Panc1 (cell line): Measurements from ENCODE around the gene CTNND2. TPM values are rescaled to one million over a fixed set of nuclear protein-coding genes. Genes with fewer than 3 reads are reported as not detected.
A peak's percentile ranks its signal among the peaks of the same experiment; 100 is the strongest.

Experiments used
- ATAC-seq: fragments of 200-7000 bp; cut with Tn5 transposase; 2 replicates; pipeline ENCODE4 v1.9.1; 2020; ENCODE audit warnings: mild to moderate bottlenecking, moderate library complexity
- BruUV-seq: library from RNA; stranded (reverse); fragments of 400-500 nt; replicated peaks from 2 replicates; lab custom pipeline; 2021; lab: Mats Ljungman, UMichigan
- CTCF ChIA-PET: fragments of 300-600 bp; sonication (Branson Sonifier 250); formaldehyde crosslinking; loops from one replicate; lab custom pipeline; 2022; ENCODE audit warnings: antibody characterized with exemption; lab: Charles Lee
- POLR2A ChIA-PET: fragments of 300-600 bp; sonication (Branson Sonifier 250); formaldehyde crosslinking; loops from one replicate; lab custom pipeline; 2022; ENCODE audit warnings: antibody characterized with exemption; lab: Charles Lee
- DNase-seq: peaks from one replicate; pipeline ENCODE4 v3.0.0-alpha.2; 2010; ENCODE audit warnings: low read depth, low spot score
- H3K27ac ChIP-seq: 2 replicates; pipeline ENCODE4 v1.5.1; 2011; ENCODE audit warnings: mild to moderate bottlenecking, low read length, inconsistent platforms
- H3K27me3 ChIP-seq: fragments of 200-500 bp; sonication (Bioruptor generic); 2 replicates; pipeline ENCODE4 v1.6.0; 2014; ENCODE audit warnings: low read length, inconsistent platforms; ENCODE audit not compliant: control insufficient read depth, insufficient read depth
- H3K36me3 ChIP-seq: fragments of 200-500 bp; sonication (Bioruptor generic); 2 replicates; pipeline ENCODE4 v1.5.1; 2014; ENCODE audit warnings: inconsistent platforms, mild to moderate bottlenecking, low read length, moderate library complexity; ENCODE audit not compliant: control insufficient read depth, insufficient read depth
- H3K4me1 ChIP-seq: 2 replicates; pipeline ENCODE4 v1.5.1; 2011; ENCODE audit warnings: inconsistent platforms, mild to moderate bottlenecking, low read length, moderate library complexity; ENCODE audit not compliant: control insufficient read depth, insufficient read depth
- H3K4me3 ChIP-seq, 2 experiments: 2 replicates each; pipeline ENCODE4 v1.5.1; 2011 to 2012; ENCODE audit warnings: low read depth in 2 of 2, low read length in 2 of 2, mild to moderate bottlenecking in 2 of 2, inconsistent platforms in 1 of 2, moderate library complexity in 1 of 2
- H3K9me3 ChIP-seq: fragments of 200-500 bp; sonication (Bioruptor generic); 2 replicates; pipeline ENCODE4 v1.5.1; 2014; ENCODE audit warnings: low read depth, mild to moderate bottlenecking, inconsistent platforms, low read length, moderate library complexity; ENCODE audit not compliant: control insufficient read depth, insufficient read depth
- CTCF ChIP-seq: fragments of 450-650 bp; IDR thresholded peaks from 2 replicates; pipeline ENCODE4 v1.5.1; 2017; ENCODE audit warnings: mild to moderate bottlenecking
- POLR2AphosphoS5 ChIP-seq: IDR thresholded peaks from 2 replicates; pipeline ENCODE4 v1.6.1; 2012; ENCODE audit warnings: mild to moderate bottlenecking, low read depth, low read length, moderate library complexity
- SIN3A ChIP-seq: IDR thresholded peaks from 2 replicates; pipeline ENCODE4 v1.6.1; 2012; ENCODE audit warnings: low read depth, mild to moderate bottlenecking, low read length, moderate library complexity, borderline replicate concordance; ENCODE audit not compliant: insufficient read depth
- TCF7L2 ChIP-seq: IDR thresholded peaks from 2 replicates; pipeline ENCODE4 v1.6.1; 2011; ENCODE audit warnings: mild to moderate bottlenecking, low read depth, low read length, inconsistent platforms
- in situ Hi-C: cut with HindIII; loops from 2 replicates; pipeline ENCODE4 v1.10.0; 2016; ENCODE audit warnings: low sequenced_read_pairs, low pct_unique_long_range_greater_than_20kb
- intact Hi-C: fragments of 100-400 bp; cut with micrococcal nuclease; formaldehyde crosslinking; loops from one replicate; pipeline ENCODE4 v1.10.0; 2022; ENCODE audit not compliant: unreplicated experiment
- total RNA-seq: library from RNA; stranded (reverse); gene quantifications from one replicate; pipeline ENCODE4 v1.2.1, GENCODE V29; 2021; ENCODE audit not compliant: unreplicated experiment
- TF ChIP-seq, protein P1 (sequence below), 2 experiments: IDR thresholded peaks; 2 replicates each; pipeline ENCODE4 v1.6.1; 2011 to 2012; ENCODE audit warnings: low read depth in 2 of 2, control low read depth in 1 of 2, low read length in 1 of 2, mild to moderate bottlenecking in 1 of 2, moderate library complexity in 1 of 2; ENCODE audit not compliant: insufficient read depth in 1 of 2

Gene CTNND2
- total RNA-seq, 1 experiment from 2014 or later = 1.0 TPM

- H3K27ac ChIP-seq = no peak overlapping the region
Observed at GRCh38 chr5:11494340-11494739, 409.9 kb downstream of the CTNND2 start.

GRCh38 chr5:11491404-11492075 is 412.7 kb downstream of the CTNND2 start:
- no peak overlapping the region for H3K4me3 ChIP-seq
- TF ChIP-seq, protein P1, sequence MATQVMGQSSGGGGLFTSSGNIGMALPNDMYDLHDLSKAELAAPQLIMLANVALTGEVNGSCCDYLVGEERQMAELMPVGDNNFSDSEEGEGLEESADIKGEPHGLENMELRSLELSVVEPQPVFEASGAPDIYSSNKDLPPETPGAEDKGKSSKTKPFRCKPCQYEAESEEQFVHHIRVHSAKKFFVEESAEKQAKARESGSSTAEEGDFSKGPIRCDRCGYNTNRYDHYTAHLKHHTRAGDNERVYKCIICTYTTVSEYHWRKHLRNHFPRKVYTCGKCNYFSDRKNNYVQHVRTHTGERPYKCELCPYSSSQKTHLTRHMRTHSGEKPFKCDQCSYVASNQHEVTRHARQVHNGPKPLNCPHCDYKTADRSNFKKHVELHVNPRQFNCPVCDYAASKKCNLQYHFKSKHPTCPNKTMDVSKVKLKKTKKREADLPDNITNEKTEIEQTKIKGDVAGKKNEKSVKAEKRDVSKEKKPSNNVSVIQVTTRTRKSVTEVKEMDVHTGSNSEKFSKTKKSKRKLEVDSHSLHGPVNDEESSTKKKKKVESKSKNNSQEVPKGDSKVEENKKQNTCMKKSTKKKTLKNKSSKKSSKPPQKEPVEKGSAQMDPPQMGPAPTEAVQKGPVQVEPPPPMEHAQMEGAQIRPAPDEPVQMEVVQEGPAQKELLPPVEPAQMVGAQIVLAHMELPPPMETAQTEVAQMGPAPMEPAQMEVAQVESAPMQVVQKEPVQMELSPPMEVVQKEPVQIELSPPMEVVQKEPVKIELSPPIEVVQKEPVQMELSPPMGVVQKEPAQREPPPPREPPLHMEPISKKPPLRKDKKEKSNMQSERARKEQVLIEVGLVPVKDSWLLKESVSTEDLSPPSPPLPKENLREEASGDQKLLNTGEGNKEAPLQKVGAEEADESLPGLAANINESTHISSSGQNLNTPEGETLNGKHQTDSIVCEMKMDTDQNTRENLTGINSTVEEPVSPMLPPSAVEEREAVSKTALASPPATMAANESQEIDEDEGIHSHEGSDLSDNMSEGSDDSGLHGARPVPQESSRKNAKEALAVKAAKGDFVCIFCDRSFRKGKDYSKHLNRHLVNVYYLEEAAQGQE (IDR thresholded peaks at IDR 0.05; ENCODE audit: insufficient read depth in 1 of 2, low read depth in 2 of 2, low read length in 1 of 2) = no peak
- TF ChIP-seq TCF7L2 = no peak
- no peak for TF ChIP-seq POLR2AphosphoS5
- TF ChIP-seq SIN3A = no peak
- no peak for TF ChIP-seq CTCF
- in situ Hi-C loops = no loop called here
- no peaks in the 10 kb centered on the region for H3K36me3 ChIP-seq
- H3K9me3 ChIP-seq = no peaks in the 10 kb centered on the region
- DNase-seq = no peak
- no peak for ATAC-seq
- CTCF ChIA-PET = no interaction called here
- no TSS peak for BruUV-seq
- no peak overlapping the region for H3K27ac ChIP-seq
- H3K4me1 ChIP-seq = no peaks in the 10 kb centered on the region
- intact Hi-C loops = loop anchor here (5.0 kb wide), 1 partner anchor 224 kb away; no protein-coding TSS in a partner anchor
- POLR2A ChIA-PET = no interaction called here
- H3K27me3 ChIP-seq = no peaks in the 10 kb centered on the region

More at GRCh38 chr5:11494340-11494739, 409.9 kb downstream of the CTNND2 start:
- H3K27me3 ChIP-seq = no peaks in the 10 kb centered on the region
- H3K4me1 ChIP-seq = no peaks in the 10 kb centered on the region
- TF ChIP-seq CTCF = peak; percentile 51; the same call in 1 of the 2 replicates
- no peak for TF ChIP-seq POLR2AphosphoS5
- POLR2A ChIA-PET = no interaction called here
- H3K4me3 ChIP-seq = no peak overlapping the region
- intact Hi-C loops = loop anchor here (5.0 kb wide), 1 partner anchor 227 kb away; no protein-coding TSS in a partner anchor
- DNase-seq = no peak
- H3K9me3 ChIP-seq = no peaks in the 10 kb centered on the region
- H3K36me3 ChIP-seq = no peaks in the 10 kb centered on the region
- CTCF ChIA-PET = no interaction called here
- in situ Hi-C loops = no loop called here
- no TSS peak for BruUV-seq
- ATAC-seq = no peak
